OCI-LY7 (cell line): ENCODE measurements around the gene RNU6-8.

Source experiments
- CTCF ChIP-seq: fragments of 200-600 bp; sonication (generic); conservative IDR thresholded peaks from 2 replicates; pipeline ENCODE4 v1.5.1; 2014; ENCODE audit warnings: mild to moderate bottlenecking, antibody characterized with exemption, low read length, moderate library complexity, mixed read lengths
- EZH2phosphoT487 ChIP-seq: fragments of 200-600 bp; sonication (generic); IDR thresholded peaks from 2 replicates; pipeline ENCODE4 v1.6.1; 2018; ENCODE audit warnings: low read depth, borderline replicate concordance, mild to moderate bottlenecking, mixed run types, antibody characterized with exemption, low read length, moderate library complexity, mixed read lengths

- TF ChIP-seq EZH2phosphoT487 (no peak), CTCF (no peak)
Observed at GRCh38 chr14:32201193-32201815, 1.8 kb downstream of the RNU6-8 start.
